Eye (tissue), 1 donor: Measurements from ENCODE around the gene HLA-G.
"Not testable (repeated sequence)": the region's sequence is repeated elsewhere in the genome, so short reads cannot be mapped to it uniquely, and the experiment has no call there.

ENCODE experiments used
- DNase-seq: peaks from one replicate; pipeline ENCODE4 v3.0.0-alpha.2; 2015

The HLA-G gene

DNA sequence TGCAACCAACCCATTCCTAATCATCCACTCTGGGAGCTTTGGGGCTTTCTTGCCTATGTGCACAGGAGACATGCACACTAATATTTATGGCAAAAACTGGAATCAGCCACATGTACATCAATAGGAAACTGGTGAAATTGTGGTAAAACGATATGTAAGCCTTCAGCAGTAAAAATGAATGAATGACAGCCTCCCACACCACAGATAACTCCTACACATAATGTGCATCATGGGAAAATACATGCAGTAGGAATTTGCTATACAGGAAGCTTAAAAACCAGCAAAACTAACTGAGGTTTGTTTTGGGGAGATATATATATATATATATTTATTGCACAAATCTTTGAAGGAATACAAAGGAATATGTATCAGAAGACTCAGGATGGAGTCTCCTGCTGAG, 47.6 kb downstream of the HLA-G start:
- DNase-seq, result no peak

DNA sequence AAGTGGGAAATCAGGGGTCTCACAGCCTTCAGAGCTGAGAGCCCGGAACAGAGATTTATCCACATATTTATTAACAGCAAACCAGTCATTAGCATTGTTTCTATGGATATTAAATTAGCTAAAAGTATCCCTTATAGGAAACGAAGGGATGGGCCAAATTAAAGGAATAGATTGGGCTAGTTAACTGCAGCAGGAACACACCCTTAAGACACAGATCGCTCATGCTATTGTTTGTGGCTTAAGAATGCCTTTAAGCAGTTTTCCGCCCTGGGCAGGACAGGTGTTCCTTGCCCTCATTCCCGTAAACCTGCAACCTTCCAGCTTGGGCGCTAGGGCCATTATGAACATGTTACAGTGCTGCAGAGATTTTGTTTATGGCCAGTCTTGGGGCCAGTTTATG, 48.1 kb downstream of the HLA-G start:
- not testable (repeated sequence) for DNase-seq
